ENCODE data around the gene ZNF816.

ZNF816 gene

DNA sequence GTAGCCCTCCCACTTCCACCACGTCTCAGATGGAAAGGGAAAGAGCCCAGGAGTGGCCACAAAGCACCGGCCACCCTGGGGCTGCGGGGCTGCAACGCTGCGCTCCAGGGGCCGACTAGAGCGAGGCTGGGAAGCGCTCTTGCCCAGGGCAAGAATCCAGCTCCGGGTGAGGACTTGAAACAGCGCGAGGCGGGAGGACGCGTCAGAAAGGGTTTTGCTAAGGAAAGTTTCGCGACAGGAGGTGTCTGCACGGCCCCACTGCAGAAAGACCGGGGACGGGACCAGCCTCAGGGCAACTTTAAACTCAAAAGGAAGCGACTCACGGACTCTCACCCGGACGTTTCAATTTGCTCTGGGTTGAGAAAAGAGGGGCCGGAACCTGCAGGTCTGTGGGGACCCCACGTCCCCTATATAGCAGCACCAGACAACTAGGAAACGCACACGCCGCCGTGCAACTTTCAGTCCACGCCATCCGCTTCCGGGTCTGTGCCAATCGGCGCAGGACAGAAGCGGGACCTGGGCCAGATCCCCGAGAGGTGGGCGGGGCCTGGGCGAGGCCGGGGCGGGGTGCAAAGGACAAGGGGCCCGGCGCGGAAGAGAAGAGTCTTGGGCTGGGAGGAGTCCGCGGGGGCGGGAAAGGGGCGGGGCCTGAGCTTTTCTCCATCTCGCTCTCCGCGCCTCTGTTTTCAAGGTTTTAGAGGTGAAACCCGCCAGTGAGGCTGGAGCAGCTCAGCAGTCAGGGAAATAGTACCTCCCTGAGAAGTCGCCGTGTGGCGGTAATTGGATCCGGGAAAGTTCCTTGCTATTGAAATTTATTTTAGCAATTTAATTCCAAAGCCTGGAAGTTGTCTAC is at the start of gene ZNF816:
Gene ZNF816, minus strand, starts transcription at position 488 of the 853 bp plus-strand sequence. CDS start 6,792 bp downstream, outside the sequence.
- Mint-ChIP-seq H3K27me3 (peaks cover 9% of the 10 kb centered on the region), H3K36me3 (peaks cover 30% of the 10 kb centered on the region), H3K4me1 (peaks cover 23% of the 10 kb centered on the region), H3K4me3 (peak within 1 kb of the TSS; percentile 94), H3K9me3 (peaks cover 7% of the 10 kb centered on the region), H3K27ac (peak within 1 kb of the TSS; percentile 90)
- peak; percentile 100 for ATAC-seq

GRCh38 chr19:53012006-53012405 is 49.3 kb upstream of the ZNF816 start:
- H3K27ac Mint-ChIP-seq: no peak overlapping the region
- no peaks in the 10 kb centered on the region for H3K9me3 Mint-ChIP-seq

GRCh38 chr19:53010494-53010893 is 47.8 kb upstream of the ZNF816 start:
- Mint-ChIP-seq H3K4me1 (peaks cover 12% of the 10 kb centered on the region), H3K27ac (no peak overlapping the region), H3K4me3 (no peak overlapping the region), H3K27me3 (no peaks in the 10 kb centered on the region), H3K9me3 (no peaks in the 10 kb centered on the region), H3K36me3 (no peaks in the 10 kb centered on the region)
- ATAC-seq: no peak

More at GRCh38 chr19:53012006-53012405, 49.3 kb upstream of the ZNF816 start:
- Mint-ChIP-seq H3K36me3 (no peaks in the 10 kb centered on the region), H3K4me1 (peaks cover 12% of the 10 kb centered on the region), H3K27me3 (no peaks in the 10 kb centered on the region), H3K4me3 (no peak overlapping the region)
- ATAC-seq: no peak

DNA sequence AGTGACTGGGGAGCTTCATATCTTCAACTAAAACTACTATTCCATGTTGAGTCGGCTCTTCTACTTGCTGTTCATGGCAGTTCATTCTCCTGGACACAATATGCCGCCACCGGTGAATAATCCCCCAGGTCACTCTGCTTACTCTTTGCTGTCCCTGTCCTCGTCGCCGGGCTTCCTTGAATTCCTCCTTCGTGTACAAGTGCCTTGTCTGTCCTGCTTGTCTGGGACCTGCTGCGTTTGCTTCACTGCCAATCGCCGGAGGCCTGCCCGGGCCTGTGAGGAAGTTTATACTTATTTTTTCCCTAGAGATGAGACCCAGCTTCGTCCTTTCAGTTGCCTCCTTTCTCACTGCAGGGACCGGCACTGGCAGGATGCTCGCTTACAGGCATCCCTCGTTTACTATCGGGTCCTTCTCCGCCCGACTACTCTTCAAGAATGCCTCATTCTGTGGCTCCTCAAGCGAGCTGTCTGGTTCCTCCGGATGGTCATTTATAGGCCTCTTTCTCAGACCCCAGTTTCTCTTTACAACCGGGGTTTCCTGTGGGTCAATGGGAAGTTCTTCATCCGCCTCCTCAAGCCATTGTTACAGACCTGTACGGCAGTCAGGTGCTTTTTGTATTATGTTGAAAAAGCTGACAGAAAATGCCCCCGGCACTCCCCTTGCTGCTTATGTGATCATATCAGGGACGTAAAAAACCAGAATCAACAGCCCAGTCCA is 45.5 kb upstream of the ZNF816 start:
- Mint-ChIP-seq H3K36me3 (no peaks in the 10 kb centered on the region), H3K4me1 (peaks cover 12% of the 10 kb centered on the region), H3K9me3 (peaks cover 3% of the 10 kb centered on the region), H3K27ac (peak overlapping the region; percentile 63), H3K27me3 (no peaks in the 10 kb centered on the region), H3K4me3 (peak overlapping the region; percentile 64)
- no peak for ATAC-seq

DNA sequence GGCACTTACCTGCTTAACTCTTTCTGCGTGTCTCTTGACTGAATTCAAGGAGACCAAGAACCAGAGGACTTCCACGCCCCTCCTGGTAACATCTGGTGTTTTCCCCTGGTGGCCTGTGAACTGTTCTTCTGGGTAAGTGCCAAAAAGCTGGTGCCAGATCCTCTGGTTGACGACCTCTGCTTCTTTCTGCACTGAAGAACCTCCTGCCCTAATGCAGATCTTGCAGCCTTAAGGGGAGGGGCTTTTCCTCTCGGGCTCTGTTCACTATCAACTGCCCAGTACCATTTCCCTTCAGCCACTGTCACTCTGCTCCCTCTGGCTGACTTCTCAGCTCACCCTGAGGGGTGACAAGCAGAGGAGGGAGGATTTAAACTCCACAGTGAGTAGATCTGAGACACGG is 44.9 kb upstream of the ZNF816 start:
- peak; percentile 49 for ATAC-seq
- peaks cover 12% of the 10 kb centered on the region for H3K4me1 Mint-ChIP-seq

GRCh38 chr19:53007200-53007599 is 44.5 kb upstream of the ZNF816 start:
- H3K27ac Mint-ChIP-seq: peak overlapping the region; percentile 63
- H3K9me3 Mint-ChIP-seq: peaks cover 3% of the 10 kb centered on the region
- ATAC-seq: peak; percentile 74

More for the DNA sequence above, 44.9 kb upstream of the ZNF816 start:
- peak overlapping the region; percentile 64 for H3K4me3 Mint-ChIP-seq
- peak overlapping the region; percentile 63 for H3K27ac Mint-ChIP-seq
- H3K27me3 Mint-ChIP-seq: no peaks in the 10 kb centered on the region
- H3K9me3 Mint-ChIP-seq: peaks cover 3% of the 10 kb centered on the region
- no peaks in the 10 kb centered on the region for H3K36me3 Mint-ChIP-seq

GRCh38 chr19:53004242-53004641 is 41.6 kb upstream of the ZNF816 start:
- H3K4me1 Mint-ChIP-seq: peaks cover 12% of the 10 kb centered on the region
- ATAC-seq: no peak
- H3K27ac Mint-ChIP-seq: no peak overlapping the region
- no peak overlapping the region for H3K4me3 Mint-ChIP-seq
- no peaks in the 10 kb centered on the region for H3K27me3 Mint-ChIP-seq
- H3K36me3 Mint-ChIP-seq: no peaks in the 10 kb centered on the region
- peaks cover 3% of the 10 kb centered on the region for H3K9me3 Mint-ChIP-seq

More at GRCh38 chr19:53007200-53007599, 44.5 kb upstream of the ZNF816 start:
- no peaks in the 10 kb centered on the region for H3K27me3 Mint-ChIP-seq
- H3K36me3 Mint-ChIP-seq: no peaks in the 10 kb centered on the region
- peak overlapping the region; percentile 64 for H3K4me3 Mint-ChIP-seq
- H3K4me1 Mint-ChIP-seq: peaks cover 12% of the 10 kb centered on the region

- Mint-ChIP-seq H3K27me3 (no peaks in the 10 kb centered on the region), H3K36me3 (no peaks in the 10 kb centered on the region), H3K27ac (no peak overlapping the region), H3K9me3 (peaks cover 3% of the 10 kb centered on the region), H3K4me3 (no peak overlapping the region), H3K4me1 (peaks cover 2% of the 10 kb centered on the region)
- ATAC-seq: no peak
Measured at GRCh38 chr19:53002479-53002878, 39.8 kb upstream of the ZNF816 start.

DNA sequence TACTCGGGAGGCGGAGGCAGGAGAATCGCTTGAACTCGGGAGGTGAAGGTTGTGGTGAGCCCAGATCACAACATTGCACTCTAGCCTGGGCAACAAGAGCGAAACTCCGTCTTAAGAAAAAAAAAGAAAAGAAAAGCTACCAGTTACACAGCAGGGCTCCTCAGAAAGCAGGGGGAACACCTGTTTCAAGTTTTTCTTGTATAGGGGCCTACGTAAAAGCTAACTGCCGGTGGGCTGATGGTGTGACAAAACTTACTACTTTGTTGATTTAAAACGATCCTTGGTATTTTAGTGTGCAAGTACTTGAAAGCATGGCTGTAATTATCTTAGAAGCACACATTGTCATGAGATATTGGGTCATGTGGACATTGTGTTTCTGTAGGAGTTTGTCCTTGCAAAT is 35.3 kb upstream of the ZNF816 start:
- H3K27me3 Mint-ChIP-seq: peaks cover 9% of the 10 kb centered on the region
- H3K4me3 Mint-ChIP-seq: no peak overlapping the region
- no peaks in the 10 kb centered on the region for H3K36me3 Mint-ChIP-seq
- H3K9me3 Mint-ChIP-seq: peaks cover 3% of the 10 kb centered on the region
- H3K4me1 Mint-ChIP-seq: no peaks in the 10 kb centered on the region
- no peak for ATAC-seq
- no peak overlapping the region for H3K27ac Mint-ChIP-seq

DNA sequence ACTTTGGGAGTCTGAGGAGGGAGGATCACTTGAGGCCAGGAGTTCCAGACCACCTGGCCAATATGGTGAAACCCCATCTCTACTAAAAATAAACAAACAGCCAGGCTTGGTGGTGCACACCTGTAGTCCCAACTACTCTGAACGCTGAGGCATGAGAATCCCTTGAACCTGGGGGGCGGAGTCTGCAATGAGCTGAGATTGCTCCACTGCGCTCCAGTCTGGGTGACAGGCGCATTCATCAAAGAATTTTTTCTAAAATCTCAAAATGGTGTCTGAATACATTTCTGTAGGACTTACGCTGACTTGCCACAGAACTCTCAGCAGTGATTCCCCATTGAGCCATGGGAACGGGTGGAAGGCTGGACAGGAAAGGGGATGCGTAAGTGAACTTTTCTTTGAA is 33.0 kb upstream of the ZNF816 start:
- Mint-ChIP-seq H3K36me3 (peaks cover 10% of the 10 kb centered on the region), H3K9me3 (peaks cover 11% of the 10 kb centered on the region), H3K27ac (no peak overlapping the region), H3K27me3 (peaks cover 24% of the 10 kb centered on the region), H3K4me3 (no peak overlapping the region), H3K4me1 (no peaks in the 10 kb centered on the region)
- no peak for ATAC-seq

DNA sequence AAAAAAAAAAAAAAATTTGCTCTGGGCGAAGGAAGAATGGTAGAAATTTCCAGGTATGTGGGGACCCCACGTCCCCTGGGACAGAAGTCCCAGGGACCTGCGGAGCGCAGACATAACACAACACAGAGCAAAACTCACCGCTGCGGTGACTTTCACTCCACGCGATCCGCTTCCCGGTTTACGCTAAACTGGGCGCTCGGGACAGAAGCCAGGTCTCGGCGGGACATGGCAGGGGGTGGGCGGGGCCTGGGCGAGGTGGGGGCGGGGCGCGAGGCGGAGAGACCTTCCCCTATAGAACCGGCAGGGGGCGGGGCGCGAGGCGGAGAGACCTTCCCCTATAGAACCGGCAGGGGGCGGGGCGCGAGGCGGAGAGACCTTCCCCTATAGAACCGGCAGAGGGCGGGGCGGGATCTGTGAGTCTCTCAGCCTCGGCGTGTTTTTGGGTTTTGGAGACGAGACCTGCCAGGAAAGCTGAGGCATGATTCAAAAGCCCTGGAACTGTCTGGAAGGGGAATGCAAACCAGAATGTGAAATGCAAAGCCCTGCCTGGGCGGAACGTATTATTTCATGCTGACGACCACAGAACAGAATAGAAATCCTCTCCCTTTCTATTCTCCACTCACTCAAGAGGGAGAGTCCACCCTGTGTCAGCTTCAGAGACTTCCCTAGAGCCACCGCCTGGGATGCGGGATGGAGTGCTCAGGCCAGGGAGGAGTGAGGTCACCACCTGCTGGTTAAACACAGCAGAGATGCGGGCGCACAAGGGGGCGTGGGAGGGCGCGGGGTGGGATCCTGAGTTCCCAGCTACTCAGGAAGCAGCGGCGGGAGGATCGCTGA is 30.9 kb upstream of the ZNF816 start:
- peaks cover 24% of the 10 kb centered on the region for H3K27me3 Mint-ChIP-seq
- H3K36me3 Mint-ChIP-seq: peaks cover 10% of the 10 kb centered on the region
- ATAC-seq: peak; percentile 63
- H3K9me3 Mint-ChIP-seq: peaks cover 11% of the 10 kb centered on the region
- H3K4me3 Mint-ChIP-seq: peak overlapping the region; percentile 65
- no peaks in the 10 kb centered on the region for H3K4me1 Mint-ChIP-seq
- H3K27ac Mint-ChIP-seq: no peak overlapping the region

DNA sequence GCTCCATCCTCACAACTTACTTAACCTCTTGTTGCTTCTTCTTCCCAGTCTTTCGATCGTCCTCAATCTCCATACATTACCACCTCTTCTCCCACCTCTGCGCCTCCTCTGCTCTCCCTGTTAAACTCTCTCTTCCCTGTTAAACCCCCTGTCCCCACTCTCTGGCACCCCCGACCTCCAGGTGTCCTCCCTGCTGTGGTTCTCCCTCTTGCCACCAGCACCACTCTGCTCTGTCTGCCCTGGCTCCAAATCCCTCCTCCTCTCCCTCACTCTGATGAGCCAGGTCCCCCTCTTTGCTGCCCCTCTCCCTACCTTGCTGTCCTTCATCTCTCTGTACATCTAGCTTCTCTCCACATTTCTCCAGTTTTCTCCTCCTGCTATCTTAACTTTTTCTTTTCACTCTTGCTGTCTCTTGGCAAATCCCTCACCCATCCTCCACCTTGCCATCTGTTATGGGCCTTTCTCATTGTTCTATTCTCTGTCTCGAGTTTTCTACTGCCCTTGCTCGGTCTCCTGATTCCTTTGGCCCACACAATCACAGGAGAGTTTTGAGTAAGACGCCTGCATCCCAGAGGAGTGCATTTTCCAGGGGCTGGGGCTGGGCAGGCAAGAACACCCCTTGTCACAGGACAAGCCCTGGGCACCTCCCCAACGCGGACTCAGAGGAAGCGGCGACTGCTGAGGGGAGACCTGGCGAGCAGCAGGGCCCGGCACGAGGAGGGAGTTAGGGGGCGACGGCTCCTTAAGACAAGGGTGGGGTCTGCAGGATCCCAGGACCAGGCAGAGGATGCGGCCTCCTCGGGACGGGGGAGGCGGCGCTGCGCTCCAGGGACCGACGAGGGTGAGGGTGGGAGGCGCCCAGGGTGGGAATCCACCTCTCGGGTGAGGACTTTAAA is 29.7 kb upstream of the ZNF816 start:
- peak; percentile 27 for ATAC-seq
- peaks cover 11% of the 10 kb centered on the region for H3K9me3 Mint-ChIP-seq
- H3K4me1 Mint-ChIP-seq: no peaks in the 10 kb centered on the region
- peak overlapping the region; percentile 65 for H3K4me3 Mint-ChIP-seq
- H3K27ac Mint-ChIP-seq: no peak overlapping the region
- H3K27me3 Mint-ChIP-seq: peaks cover 24% of the 10 kb centered on the region
- peaks cover 10% of the 10 kb centered on the region for H3K36me3 Mint-ChIP-seq

- Mint-ChIP-seq H3K9me3 (peaks cover 17% of the 10 kb centered on the region), H3K36me3 (peaks cover 10% of the 10 kb centered on the region), H3K27me3 (peaks cover 24% of the 10 kb centered on the region), H3K4me3 (no peak overlapping the region), H3K4me1 (no peaks in the 10 kb centered on the region), H3K27ac (no peak overlapping the region)
- no peak for ATAC-seq
Measured at GRCh38 chr19:52991484-52991883, 28.8 kb upstream of the ZNF816 start.

- H3K36me3 Mint-ChIP-seq: peaks cover 12% of the 10 kb centered on the region
- H3K27ac Mint-ChIP-seq: no peak overlapping the region
- no peak overlapping the region for H3K4me3 Mint-ChIP-seq
- H3K4me1 Mint-ChIP-seq: no peaks in the 10 kb centered on the region
- H3K9me3 Mint-ChIP-seq: peaks cover 19% of the 10 kb centered on the region
- ATAC-seq: no peak
- H3K27me3 Mint-ChIP-seq: peaks cover 24% of the 10 kb centered on the region
Measured at GRCh38 chr19:52990759-52991418, 28.2 kb upstream of the ZNF816 start.
